Fibroblast of pulmonary artery (primary cell): Measurements from ENCODE around the gene PLEKHS1.

Experiments used
- DNase-seq: peaks from one replicate; pipeline ENCODE4 v3.0.0-alpha.2; 2010; ENCODE audit warnings: low read depth
- H3K4me3 ChIP-seq: replicated peaks from 2 replicates; pipeline ENCODE4 v1.5.1; 2011; ENCODE audit warnings: low read depth, mild to moderate bottlenecking, control low read depth, low read length, moderate library complexity
- TF ChIP-seq, protein P1 (sequence below): IDR thresholded peaks from 2 replicates; pipeline ENCODE4 v1.5.1; 2011; ENCODE audit warnings: mild to moderate bottlenecking, control low read depth, low read length, inconsistent platforms; ENCODE audit errors: missing control alignments

PLEKHS1 gene

GRCh38 chr10:113712024-113712423 is 39.5 kb upstream of the PLEKHS1 start:
- DNase-seq, result no peak
- TF ChIP-seq, protein P1, sequence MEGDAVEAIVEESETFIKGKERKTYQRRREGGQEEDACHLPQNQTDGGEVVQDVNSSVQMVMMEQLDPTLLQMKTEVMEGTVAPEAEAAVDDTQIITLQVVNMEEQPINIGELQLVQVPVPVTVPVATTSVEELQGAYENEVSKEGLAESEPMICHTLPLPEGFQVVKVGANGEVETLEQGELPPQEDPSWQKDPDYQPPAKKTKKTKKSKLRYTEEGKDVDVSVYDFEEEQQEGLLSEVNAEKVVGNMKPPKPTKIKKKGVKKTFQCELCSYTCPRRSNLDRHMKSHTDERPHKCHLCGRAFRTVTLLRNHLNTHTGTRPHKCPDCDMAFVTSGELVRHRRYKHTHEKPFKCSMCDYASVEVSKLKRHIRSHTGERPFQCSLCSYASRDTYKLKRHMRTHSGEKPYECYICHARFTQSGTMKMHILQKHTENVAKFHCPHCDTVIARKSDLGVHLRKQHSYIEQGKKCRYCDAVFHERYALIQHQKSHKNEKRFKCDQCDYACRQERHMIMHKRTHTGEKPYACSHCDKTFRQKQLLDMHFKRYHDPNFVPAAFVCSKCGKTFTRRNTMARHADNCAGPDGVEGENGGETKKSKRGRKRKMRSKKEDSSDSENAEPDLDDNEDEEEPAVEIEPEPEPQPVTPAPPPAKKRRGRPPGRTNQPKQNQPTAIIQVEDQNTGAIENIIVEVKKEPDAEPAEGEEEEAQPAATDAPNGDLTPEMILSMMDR, result no peak
- no peak overlapping the region for H3K4me3 ChIP-seq

- no peak overlapping the region for H3K4me3 ChIP-seq
- DNase-seq, result no peak
- TF ChIP-seq, protein P1, result no peak
Measured at GRCh38 chr10:113712755-113713639, 38.5 kb upstream of the PLEKHS1 start.

- no peak for DNase-seq
- H3K4me3 ChIP-seq, result no peak overlapping the region
- TF ChIP-seq, protein P1, result no peak
Measured at GRCh38 chr10:113713640-113713982, 37.9 kb upstream of the PLEKHS1 start.

DNA sequence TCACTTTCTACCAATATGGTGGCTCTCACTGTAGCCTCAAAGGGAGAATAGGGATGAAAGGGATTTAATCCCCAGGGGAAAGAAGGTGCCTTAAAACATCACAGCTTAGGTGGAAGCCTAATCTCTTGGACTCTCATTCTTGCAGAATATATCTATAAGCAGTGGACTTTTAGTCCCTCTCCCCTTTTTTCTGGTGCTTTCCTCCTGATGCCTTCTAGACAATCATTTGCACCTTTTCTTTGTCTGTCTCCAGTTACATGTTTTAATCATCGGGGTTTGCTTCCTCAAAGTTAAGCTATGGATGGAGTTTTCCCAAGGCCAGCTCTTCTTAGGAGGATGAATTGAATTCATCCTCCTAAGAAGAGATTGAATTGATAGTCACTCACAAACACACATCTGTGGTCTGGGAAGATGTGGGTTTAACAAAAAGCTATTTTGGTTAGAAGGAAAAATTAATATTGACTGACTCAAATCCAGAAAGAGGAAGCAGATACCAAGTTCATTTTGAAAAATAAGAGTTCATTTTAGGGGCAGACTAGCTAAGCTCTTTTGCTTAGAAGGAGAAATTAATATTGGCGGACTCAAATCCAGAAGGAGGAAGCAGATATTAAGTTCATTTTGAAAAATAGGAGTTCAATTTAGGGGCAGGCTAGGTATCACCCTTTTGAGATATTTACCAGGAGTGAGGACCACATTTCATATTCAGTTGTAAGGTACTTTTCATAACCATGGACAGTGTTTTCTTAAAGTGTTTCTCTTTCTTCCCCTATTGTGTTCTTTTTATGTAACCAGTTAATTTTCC is 35.2 kb upstream of the PLEKHS1 start:
- TF ChIP-seq, protein P1, result no peak
- no peak overlapping the region for H3K4me3 ChIP-seq
- DNase-seq, result no peak

GRCh38 chr10:113718969-113719822 is 32.3 kb upstream of the PLEKHS1 start:
- DNase-seq, result no peak
- TF ChIP-seq, protein P1, result no peak
- H3K4me3 ChIP-seq, result no peak overlapping the region

GRCh38 chr10:113720386-113720785 is 31.1 kb upstream of the PLEKHS1 start:
- no peak overlapping the region for H3K4me3 ChIP-seq
- DNase-seq, result no peak
- TF ChIP-seq, protein P1, result no peak
